Measurements from ENCODE around the gene NHS.

DNA sequence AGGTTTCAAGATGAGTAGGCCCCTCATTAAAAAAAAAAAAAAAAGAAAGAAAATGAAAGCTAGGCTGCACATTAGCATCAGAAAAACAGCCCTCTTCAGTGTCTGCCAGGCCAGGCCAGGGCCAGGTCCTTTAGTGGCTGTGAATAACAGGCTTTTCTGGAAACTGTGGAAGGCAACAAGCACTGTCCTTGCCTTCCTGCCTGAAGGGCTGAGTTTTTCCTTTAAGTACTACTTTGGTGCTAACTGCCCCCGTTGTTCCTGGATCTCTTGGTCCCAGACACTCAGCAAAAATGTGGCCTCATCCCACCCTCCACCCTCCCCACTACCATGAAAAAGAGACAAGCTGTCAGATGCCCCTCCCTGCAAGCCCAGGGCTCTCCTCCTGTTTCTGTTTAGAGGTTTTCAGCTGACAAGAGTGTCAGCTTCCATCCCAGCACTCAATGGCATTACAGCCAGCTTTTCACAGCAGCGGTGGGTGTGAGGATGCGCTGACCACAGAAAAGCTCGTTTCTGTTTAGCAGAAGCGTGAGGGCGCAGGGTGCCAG is 174.2 kb downstream of the NHS start:
- TF ChIP-seq CTCF (IDR thresholded peaks at IDR 0.05; ENCODE audit: borderline replicate concordance, extremely low read depth, low read length, poor library complexity, severe bottlenecking), result no peak
- TF ChIP-seq EZH2 (IDR thresholded peaks at IDR 0.05; ENCODE audit: borderline replicate concordance, low read depth, low read length, severe bottlenecking), result no peak
